ENCODE measurements around the gene CENPL.

CENPL gene

GRCh38 chr1:173757666-173758065 lies 67.0 kb downstream of the CENPL start:
- no peak for DNase-seq

DNA sequence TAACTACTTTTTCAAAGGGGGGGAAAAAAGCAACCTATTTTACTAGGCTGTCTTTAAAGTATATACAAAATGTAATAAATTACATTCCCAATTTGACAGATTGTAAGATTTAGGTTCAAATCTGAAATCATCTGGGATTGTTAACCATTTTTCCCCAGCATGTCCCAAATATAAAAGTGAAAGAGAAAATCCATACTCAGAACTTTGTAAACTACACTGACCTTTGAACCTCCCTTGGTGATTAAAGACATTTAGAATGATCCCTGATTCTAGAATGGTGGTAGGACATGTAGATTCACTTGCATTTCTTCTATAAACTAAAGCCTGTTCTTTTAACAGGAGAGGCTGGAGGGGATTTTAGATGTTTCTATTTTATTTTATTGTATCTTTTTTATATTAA lies 70.9 kb downstream of the CENPL start:
- DNase-seq: no peak
